Testis (tissue), 2 donors: Measurements from ENCODE around the gene SOX6.

ENCODE experiments used
- POLR2A ChIP-seq: fragments of 450-650 bp; IDR thresholded peaks from one replicate; pipeline ENCODE4 v1.6.1; 2017; ENCODE audit warnings: antibody characterized with exemption, mild to moderate bottlenecking, moderate library complexity
- TF ChIP-seq, protein P1 (sequence below), 3 experiments: fragments of 450-650 bp in 2 of 3; fragments of 200-600 bp in 1 of 3; sonication (generic) in 1 of 3; IDR thresholded peaks; one replicate each; pipeline ENCODE4 v1.5.1; 2016 to 2019; ENCODE audit warnings: antibody characterized with exemption in 3 of 3, mild to moderate bottlenecking in 2 of 3, moderate library complexity in 1 of 3

DNA sequence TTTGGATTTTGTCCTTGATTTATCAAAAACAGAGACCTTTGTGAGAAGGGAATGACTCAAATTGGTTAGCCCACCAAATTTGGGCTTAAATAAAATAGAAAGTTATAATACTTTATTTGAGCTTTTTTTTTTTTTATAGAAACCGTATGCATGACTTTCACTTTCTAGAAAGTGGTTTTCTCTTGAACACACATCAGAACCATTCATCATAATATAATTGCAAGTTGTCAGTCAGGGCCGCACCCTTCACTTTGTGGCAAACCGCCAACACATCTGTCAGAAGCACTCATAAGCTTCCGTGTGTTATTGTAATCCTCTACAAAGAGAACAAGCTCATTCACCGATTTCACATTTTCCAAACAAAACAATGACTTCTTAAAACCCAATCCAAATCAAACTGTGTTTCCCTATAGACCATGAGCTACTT is 76.1 kb downstream of the SOX6 start:
- TF ChIP-seq, protein P1, sequence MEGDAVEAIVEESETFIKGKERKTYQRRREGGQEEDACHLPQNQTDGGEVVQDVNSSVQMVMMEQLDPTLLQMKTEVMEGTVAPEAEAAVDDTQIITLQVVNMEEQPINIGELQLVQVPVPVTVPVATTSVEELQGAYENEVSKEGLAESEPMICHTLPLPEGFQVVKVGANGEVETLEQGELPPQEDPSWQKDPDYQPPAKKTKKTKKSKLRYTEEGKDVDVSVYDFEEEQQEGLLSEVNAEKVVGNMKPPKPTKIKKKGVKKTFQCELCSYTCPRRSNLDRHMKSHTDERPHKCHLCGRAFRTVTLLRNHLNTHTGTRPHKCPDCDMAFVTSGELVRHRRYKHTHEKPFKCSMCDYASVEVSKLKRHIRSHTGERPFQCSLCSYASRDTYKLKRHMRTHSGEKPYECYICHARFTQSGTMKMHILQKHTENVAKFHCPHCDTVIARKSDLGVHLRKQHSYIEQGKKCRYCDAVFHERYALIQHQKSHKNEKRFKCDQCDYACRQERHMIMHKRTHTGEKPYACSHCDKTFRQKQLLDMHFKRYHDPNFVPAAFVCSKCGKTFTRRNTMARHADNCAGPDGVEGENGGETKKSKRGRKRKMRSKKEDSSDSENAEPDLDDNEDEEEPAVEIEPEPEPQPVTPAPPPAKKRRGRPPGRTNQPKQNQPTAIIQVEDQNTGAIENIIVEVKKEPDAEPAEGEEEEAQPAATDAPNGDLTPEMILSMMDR (IDR thresholded peaks at IDR 0.05): no peak
- TF ChIP-seq POLR2A: no peak
